ENCODE results near the gene TBC1D9B.
A peak's percentile ranks its signal among the peaks of the same experiment; 100 is the strongest.
"Not testable (repeated sequence)": the region's sequence is repeated elsewhere in the genome, so short reads cannot be mapped to it uniquely, and the experiment has no call there.

Gene TBC1D9B

GRCh38 chr5:179880066-179880650 lies 27.5 kb downstream of the TBC1D9B start:
- ATAC-seq (peak; percentile 35), DNase-seq (no peak)
- Mint-ChIP-seq H3K27me3 (no peaks in the 10 kb centered on the region), H3K27ac (no peak overlapping the region), H3K4me1 (no peaks in the 10 kb centered on the region), H3K4me3 (no peak overlapping the region), H3K9me3 (peaks cover 14 to 21% of the 10 kb centered on the region in 2 donors)

GRCh38 chr5:179879690-179880010 lies 28.0 kb downstream of the TBC1D9B start:
- H3K27me3 Mint-ChIP-seq, result no peaks in the 10 kb centered on the region
- H3K4me1 Mint-ChIP-seq, result no peaks in the 10 kb centered on the region
- no peak overlapping the region for H3K4me3 Mint-ChIP-seq
- ATAC-seq (no peak), DNase-seq (no peak)
- peaks cover 14 to 17% of the 10 kb centered on the region in 2 donors for H3K9me3 Mint-ChIP-seq
- no peak overlapping the region for H3K27ac Mint-ChIP-seq

- Mint-ChIP-seq H3K9me3 (peaks cover 11 to 12% of the 10 kb centered on the region in 2 donors), H3K4me1 (no peaks in the 10 kb centered on the region)
Measured at GRCh38 chr5:179879003-179879689, 28.6 kb downstream of the TBC1D9B start.

GRCh38 chr5:179878222-179879002 lies 29.3 kb downstream of the TBC1D9B start:
- Mint-ChIP-seq H3K4me3 (no peak overlapping the region), H3K9me3 (peaks cover 4 to 5% of the 10 kb centered on the region in 2 donors), H3K27me3 (no peaks in the 10 kb centered on the region), H3K27ac (no peak overlapping the region), H3K4me1 (no peaks in the 10 kb centered on the region)
- ATAC-seq, result no peak
- DNase-seq, result no peak

More at GRCh38 chr5:179879003-179879689, 28.6 kb downstream of the TBC1D9B start:
- Mint-ChIP-seq H3K27ac (no peak overlapping the region), H3K27me3 (no peaks in the 10 kb centered on the region), H3K4me3 (no peak overlapping the region)
- ATAC-seq (no peak), DNase-seq (no peak)

GRCh38 chr5:179876610-179876952 lies 31.1 kb downstream of the TBC1D9B start:
- ATAC-seq (no peak), DNase-seq (no peak)
- H3K4me1 Mint-ChIP-seq, result no peaks in the 10 kb centered on the region
- peak overlapping the region in 1 of 2 donors; percentile 56 for H3K27ac Mint-ChIP-seq
- no peaks in the 10 kb centered on the region for H3K27me3 Mint-ChIP-seq
- H3K9me3 Mint-ChIP-seq, result no peaks in the 10 kb centered on the region
- H3K4me3 Mint-ChIP-seq, result no peak overlapping the region

- no peaks in the 10 kb centered on the region for H3K9me3 Mint-ChIP-seq
- H3K27me3 Mint-ChIP-seq, result no peaks in the 10 kb centered on the region
- no peak overlapping the region for H3K4me3 Mint-ChIP-seq
- ATAC-seq (no peak), DNase-seq (no peak)
- H3K4me1 Mint-ChIP-seq, result no peaks in the 10 kb centered on the region
- peak overlapping the region in 1 of 2 donors; percentile 64 for H3K27ac Mint-ChIP-seq
Measured at GRCh38 chr5:179875741-179876609, 31.7 kb downstream of the TBC1D9B start.

- Mint-ChIP-seq H3K27ac (no peak overlapping the region), H3K4me3 (no peak overlapping the region), H3K4me1 (no peaks in the 10 kb centered on the region), H3K9me3 (no peaks in the 10 kb centered on the region), H3K27me3 (no peaks in the 10 kb centered on the region)
- no peak for DNase-seq
- ATAC-seq, result no peak
Measured at GRCh38 chr5:179874536-179875292, 33.0 kb downstream of the TBC1D9B start.

GRCh38 chr5:179874136-179874535 lies 33.6 kb downstream of the TBC1D9B start:
- no peaks in the 10 kb centered on the region for H3K4me1 Mint-ChIP-seq
- H3K9me3 Mint-ChIP-seq, result no peaks in the 10 kb centered on the region
- H3K27me3 Mint-ChIP-seq, result no peaks in the 10 kb centered on the region
- ATAC-seq, result no peak
- no peak overlapping the region for H3K4me3 Mint-ChIP-seq
- no peak overlapping the region for H3K27ac Mint-ChIP-seq
- no peak for DNase-seq

- Mint-ChIP-seq H3K4me1 (no peaks in the 10 kb centered on the region), H3K9me3 (no peaks in the 10 kb centered on the region)
- no peak for ATAC-seq
Measured at GRCh38 chr5:179873588-179874110, 34.0 kb downstream of the TBC1D9B start.

GRCh38 chr5:179872828-179873575 lies 34.7 kb downstream of the TBC1D9B start:
- peaks cover 2% of the 10 kb centered on the region for H3K4me1 Mint-ChIP-seq
- DNase-seq (no peak), ATAC-seq (no peak)
- no peaks in the 10 kb centered on the region for H3K9me3 Mint-ChIP-seq
- no peaks in the 10 kb centered on the region for H3K27me3 Mint-ChIP-seq
- no peak overlapping the region for H3K4me3 Mint-ChIP-seq
- peak overlapping the region in 1 of 2 donors; percentile 35 for H3K27ac Mint-ChIP-seq

More at GRCh38 chr5:179873588-179874110, 34.0 kb downstream of the TBC1D9B start:
- Mint-ChIP-seq H3K27me3 (no peaks in the 10 kb centered on the region), H3K27ac (no peak overlapping the region), H3K4me3 (no peak overlapping the region)
- no peak for DNase-seq

GRCh38 chr5:179872055-179872827 lies 35.5 kb downstream of the TBC1D9B start:
- no peaks in the 10 kb centered on the region for H3K9me3 Mint-ChIP-seq
- no peak overlapping the region for H3K4me3 Mint-ChIP-seq
- no peaks in the 10 kb centered on the region for H3K27me3 Mint-ChIP-seq
- DNase-seq (no peak), ATAC-seq (no peak)
- H3K4me1 Mint-ChIP-seq, result peaks cover 7% of the 10 kb centered on the region
- no peak overlapping the region for H3K27ac Mint-ChIP-seq

GRCh38 chr5:179871533-179871932 lies 36.2 kb downstream of the TBC1D9B start:
- H3K4me1 Mint-ChIP-seq, result peaks cover 15% of the 10 kb centered on the region
- not testable (repeated sequence) for DNase-seq, H3K27me3 Mint-ChIP-seq, H3K4me3 Mint-ChIP-seq, H3K27ac Mint-ChIP-seq, H3K9me3 Mint-ChIP-seq, ATAC-seq

- Mint-ChIP-seq H3K4me1 (peaks cover 15% of the 10 kb centered on the region), H3K27me3 (no peaks in the 10 kb centered on the region), H3K4me3 (no peak overlapping the region), H3K27ac (no peak overlapping the region), H3K9me3 (no peaks in the 10 kb centered on the region)
- ATAC-seq (no peak), DNase-seq (no peak)
Measured at GRCh38 chr5:179870952-179871351, 36.7 kb downstream of the TBC1D9B start.

All from stimulated activated naive CD8-positive, alpha-beta T cell treated with anti-CD3 and anti-CD28 coated beads, Interleukin-15, amount 100 ng/mL, for 72 hours (primary cell).